Bronchial epithelial cell (primary cell): Measurements from ENCODE around the gene ARHGAP42. TPM values are rescaled to one million over a fixed set of nuclear protein-coding genes. Genes with fewer than 3 reads are reported as not detected.
A peak's percentile ranks its signal among the peaks of the same experiment; 100 is the strongest.

Experiments used
- DNase-seq: peaks from one replicate; pipeline ENCODE4 v3.0.0-alpha.2; 2010; ENCODE audit warnings: low read depth
- FAIRE-seq: peaks from 2 replicates; lab custom pipeline; 2011; peaks lifted over from hg19 to GRCh38; lab: Jason Lieb, UNC
- H3K27me3 ChIP-seq: 2 replicates; pipeline ENCODE4 v1.5.1; 2011; ENCODE audit warnings: low read length; ENCODE audit not compliant: control insufficient read depth, insufficient read depth
- H3K36me3 ChIP-seq: 2 replicates; pipeline ENCODE4 v1.5.1; 2011; ENCODE audit warnings: low read length; ENCODE audit not compliant: control insufficient read depth, insufficient read depth
- H3K4me3 ChIP-seq: 2 replicates; pipeline ENCODE4 v1.5.1; 2011; ENCODE audit warnings: mild to moderate bottlenecking, low read depth, low read length, control low read depth
- total RNA-seq: library from RNA; depleted of rRNA; stranded (reverse); fragments of >200 nt; gene quantifications from 2 replicates; pipeline ENCODE4 v1.2.1, GENCODE V29; 2014
- TF ChIP-seq, protein P1 (sequence below): IDR thresholded peaks from 2 replicates; pipeline ENCODE4 v1.5.1; 2011; ENCODE audit warnings: mild to moderate bottlenecking, moderate library complexity, low read length, control low read depth, inconsistent platforms; ENCODE audit not compliant: insufficient read depth, severe bottlenecking

Gene ARHGAP42
- total RNA-seq, 1 donor from 2014 or later = 5.3 TPM

DNA sequence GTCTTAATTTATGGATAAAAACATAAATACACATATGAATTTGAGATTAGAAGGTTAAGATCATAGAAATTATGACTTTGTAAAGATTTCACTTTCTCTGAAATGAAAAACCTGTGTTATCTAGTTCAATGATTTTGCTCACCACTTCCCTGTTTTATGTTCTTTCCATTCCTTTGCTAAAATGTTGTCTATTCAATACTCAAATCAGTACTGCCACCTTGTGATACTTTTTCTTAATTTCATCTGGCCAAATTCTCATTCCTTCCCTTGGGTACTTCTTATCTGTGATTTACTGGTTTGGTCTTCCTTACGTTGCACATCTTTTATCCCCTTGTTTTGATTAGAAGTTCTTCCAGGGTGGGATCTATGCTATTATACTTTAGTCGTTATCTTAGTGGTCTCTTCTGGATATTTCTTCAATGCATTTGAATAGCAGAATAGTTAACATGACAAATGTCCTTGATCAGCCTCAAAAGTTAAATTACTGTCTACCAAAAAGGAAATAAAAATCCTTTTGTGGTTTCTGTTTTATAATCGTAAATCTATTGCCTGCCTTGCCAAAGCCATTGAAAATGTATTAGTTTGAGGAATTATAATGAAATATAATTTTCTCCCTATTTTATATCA, 245.5 kb downstream of the ARHGAP42 start:
- H3K4me3 ChIP-seq = no peak overlapping the region
- DNase-seq (peak; percentile 48), FAIRE-seq (no peak)
- no peaks in the 10 kb centered on the region for H3K36me3 ChIP-seq
- no peaks in the 10 kb centered on the region for H3K27me3 ChIP-seq
- TF ChIP-seq, protein P1, sequence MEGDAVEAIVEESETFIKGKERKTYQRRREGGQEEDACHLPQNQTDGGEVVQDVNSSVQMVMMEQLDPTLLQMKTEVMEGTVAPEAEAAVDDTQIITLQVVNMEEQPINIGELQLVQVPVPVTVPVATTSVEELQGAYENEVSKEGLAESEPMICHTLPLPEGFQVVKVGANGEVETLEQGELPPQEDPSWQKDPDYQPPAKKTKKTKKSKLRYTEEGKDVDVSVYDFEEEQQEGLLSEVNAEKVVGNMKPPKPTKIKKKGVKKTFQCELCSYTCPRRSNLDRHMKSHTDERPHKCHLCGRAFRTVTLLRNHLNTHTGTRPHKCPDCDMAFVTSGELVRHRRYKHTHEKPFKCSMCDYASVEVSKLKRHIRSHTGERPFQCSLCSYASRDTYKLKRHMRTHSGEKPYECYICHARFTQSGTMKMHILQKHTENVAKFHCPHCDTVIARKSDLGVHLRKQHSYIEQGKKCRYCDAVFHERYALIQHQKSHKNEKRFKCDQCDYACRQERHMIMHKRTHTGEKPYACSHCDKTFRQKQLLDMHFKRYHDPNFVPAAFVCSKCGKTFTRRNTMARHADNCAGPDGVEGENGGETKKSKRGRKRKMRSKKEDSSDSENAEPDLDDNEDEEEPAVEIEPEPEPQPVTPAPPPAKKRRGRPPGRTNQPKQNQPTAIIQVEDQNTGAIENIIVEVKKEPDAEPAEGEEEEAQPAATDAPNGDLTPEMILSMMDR = peak; percentile 9

GRCh38 chr11:100936781-100937180, 249.7 kb downstream of the ARHGAP42 start:
- H3K36me3 ChIP-seq = no peaks in the 10 kb centered on the region
- TF ChIP-seq, protein P1 = no peak
- no peaks in the 10 kb centered on the region for H3K27me3 ChIP-seq
- peak; percentile 68 for FAIRE-seq
- DNase-seq = no peak
- H3K4me3 ChIP-seq = no peak overlapping the region

DNA sequence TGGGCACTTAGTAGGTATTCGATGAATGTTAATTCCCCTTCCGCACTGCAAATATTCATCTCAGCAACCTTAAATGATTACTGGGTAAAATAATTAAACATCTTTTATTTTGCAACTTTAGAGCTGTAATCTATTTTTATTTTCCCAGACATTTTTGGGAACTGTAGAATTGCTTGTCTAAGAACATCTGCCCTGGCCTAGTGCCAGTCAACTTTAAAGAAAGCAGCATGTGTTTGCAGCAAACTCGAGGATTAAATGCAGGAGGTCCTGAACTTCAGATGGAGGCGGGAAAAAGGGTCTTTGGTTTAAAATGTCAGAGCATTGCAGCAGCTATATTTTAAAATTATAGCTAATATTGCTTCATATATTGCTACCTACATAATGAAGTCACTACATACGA, 252.5 kb downstream of the ARHGAP42 start:
- DNase-seq = no peak
- FAIRE-seq = no peak
- no peaks in the 10 kb centered on the region for H3K27me3 ChIP-seq
- H3K36me3 ChIP-seq = no peaks in the 10 kb centered on the region
- TF ChIP-seq, protein P1 = no peak
- H3K4me3 ChIP-seq = no peak overlapping the region

DNA sequence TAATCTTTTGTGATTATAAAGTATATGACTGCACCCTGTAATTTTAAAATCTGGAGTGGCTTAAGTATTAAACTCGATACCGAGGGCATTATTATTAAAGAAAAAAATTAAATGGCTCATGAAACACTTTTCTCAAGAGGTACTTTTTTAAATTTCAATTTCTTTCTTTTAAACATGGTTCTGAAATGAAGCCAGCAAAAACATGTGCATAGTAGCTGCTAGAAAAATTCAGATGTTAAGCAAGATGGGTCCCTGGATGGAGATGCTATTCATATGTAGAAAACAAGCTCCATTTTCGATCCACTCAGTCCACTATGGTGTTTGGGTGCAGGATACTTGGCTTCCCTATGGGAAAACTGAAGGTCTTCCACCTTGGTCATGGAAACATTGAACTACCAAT, 253.0 kb downstream of the ARHGAP42 start:
- no peaks in the 10 kb centered on the region for H3K27me3 ChIP-seq
- no peaks in the 10 kb centered on the region for H3K36me3 ChIP-seq
- TF ChIP-seq, protein P1 = no peak
- FAIRE-seq (no peak), DNase-seq (no peak)
- no peak overlapping the region for H3K4me3 ChIP-seq

DNA sequence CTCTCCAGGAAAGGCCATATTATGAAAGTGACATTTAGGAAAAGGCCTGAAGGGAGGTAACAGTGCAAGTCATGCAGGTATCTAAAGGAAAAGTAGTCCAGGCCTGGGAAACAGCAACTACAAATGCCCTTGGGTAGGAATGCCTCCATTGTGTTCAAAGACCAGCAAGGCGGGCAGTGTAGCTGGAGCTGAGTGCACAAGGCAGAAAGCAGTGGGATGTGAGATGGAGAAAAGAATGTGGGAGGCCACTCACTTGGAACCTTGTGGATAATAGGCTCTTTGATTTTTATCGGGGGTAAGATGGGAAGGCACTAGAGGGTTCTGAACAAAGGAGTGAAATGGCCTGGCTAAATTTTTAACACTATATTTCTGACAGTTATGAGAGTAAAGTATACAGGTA, 253.9 kb downstream of the ARHGAP42 start:
- Histone ChIP-seq H3K36me3 (no peaks in the 10 kb centered on the region), H3K4me3 (no peak overlapping the region), H3K27me3 (no peaks in the 10 kb centered on the region)
- no peak for DNase-seq
- TF ChIP-seq, protein P1 = no peak
- no peak for FAIRE-seq

DNA sequence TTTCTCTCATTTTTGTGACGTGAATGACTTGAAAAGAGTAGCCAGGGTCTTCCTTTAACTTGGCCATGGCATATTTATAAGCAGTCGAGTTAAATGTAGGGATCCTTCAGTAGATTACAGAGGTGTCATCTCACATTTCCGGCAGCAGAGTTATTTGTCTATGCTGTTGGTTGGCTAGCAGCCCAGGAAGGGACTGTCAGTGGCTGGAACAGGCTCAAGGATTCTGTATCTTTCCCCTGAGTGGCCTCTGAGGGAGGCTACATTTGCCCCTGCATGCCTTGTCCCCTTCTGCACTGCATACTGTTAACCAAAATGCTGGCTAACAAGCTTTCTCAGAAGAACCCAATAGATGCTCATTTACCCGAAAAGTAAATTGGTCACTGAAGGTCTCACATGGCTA, 254.9 kb downstream of the ARHGAP42 start:
- Histone ChIP-seq H3K27me3 (no peaks in the 10 kb centered on the region), H3K36me3 (no peaks in the 10 kb centered on the region), H3K4me3 (no peak overlapping the region)
- no peak for FAIRE-seq
- TF ChIP-seq, protein P1 = no peak
- DNase-seq = peak; percentile 13
